Measurements from ENCODE around the gene TRAF6. TPM values are rescaled to one million over a fixed set of nuclear protein-coding genes. Genes with fewer than 3 reads are reported as not detected.

The TRAF6 gene
- total RNA-seq, 2 donors from 2014 or later = 10.3 to 19.0 TPM

GRCh38 chr11:36471577-36471976, 38.5 kb downstream of the TRAF6 start:
- WGBS = 45% methylated on average over 1 of the region's 1 CpG
- Histone ChIP-seq H3K36me3 (no peaks in the 10 kb centered on the region), H3K4me1 (replicated peaks) (no peaks in the 10 kb centered on the region), H3K4me3 (no peak overlapping the region), H3K9me3 (no peaks in the 10 kb centered on the region), H3K27ac (no peak overlapping the region), H3K27me3 (replicated peaks; ENCODE audit: insufficient read depth) (no peaks in the 10 kb centered on the region)
- no peak for TF ChIP-seq CTCF (IDR thresholded peaks at IDR 0.05)
- no peak for TF ChIP-seq POLR2A (IDR thresholded peaks at IDR 0.05)
- TF ChIP-seq POLR2AphosphoS5 (IDR thresholded peaks at IDR 0.05) = no peak
- DNase-seq (ENCODE audit: low spot score) = no peak
- intact Hi-C loops (cut with DNase I) = loop anchor here (5.0 kb wide), 1 partner anchor 164 kb away; no protein-coding TSS in a partner anchor

DNA sequence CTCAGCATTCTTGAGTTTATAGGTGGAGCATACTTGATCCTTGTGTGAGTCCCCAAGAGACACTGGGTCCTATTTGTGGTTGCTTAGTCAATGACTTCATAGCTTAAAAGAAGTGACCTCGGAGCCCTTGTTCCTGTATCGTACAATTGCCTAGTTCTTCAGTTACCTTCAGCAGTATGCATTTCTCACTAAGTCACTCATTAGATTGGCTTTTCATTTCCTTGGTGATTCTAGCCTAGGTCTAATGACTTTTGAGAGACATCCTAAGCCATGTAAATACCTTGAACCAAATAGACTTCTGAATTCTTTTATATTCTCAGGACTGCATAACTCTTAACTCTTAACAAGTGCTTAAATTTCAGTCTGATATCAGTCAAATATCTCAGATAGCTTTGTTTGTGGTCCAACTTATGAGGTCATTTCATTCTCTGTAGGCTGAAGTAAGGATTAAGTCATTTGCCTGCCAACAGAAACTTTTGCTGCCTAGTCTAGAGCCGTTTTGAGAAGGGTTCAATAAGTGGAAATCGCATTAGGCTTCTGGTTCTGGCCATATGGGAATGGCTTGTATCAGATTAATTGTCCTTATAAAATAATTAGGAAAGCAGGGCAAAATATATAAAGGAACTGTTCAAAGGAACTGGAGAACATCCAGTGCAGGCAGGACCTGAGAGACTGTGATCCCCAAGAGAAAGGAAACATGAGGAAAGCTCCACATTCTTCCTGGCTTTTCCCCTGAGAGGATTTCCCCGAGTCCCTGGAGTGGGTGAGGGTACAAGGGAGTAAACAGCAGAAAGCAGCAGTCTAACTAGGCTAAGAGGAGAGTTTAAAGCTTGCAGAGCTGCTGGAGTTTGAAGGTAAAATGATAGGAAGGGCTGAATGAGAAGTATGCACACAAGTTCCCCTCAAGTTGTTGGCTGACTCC, 39.9 kb downstream of the TRAF6 start:
- no peaks in the 10 kb centered on the region for H3K4me1 ChIP-seq (replicated peaks)
- no peak for DNase-seq (ENCODE audit: low spot score)
- WGBS = 56% methylated on average over 5 of the region's 5 CpGs
- no peaks in the 10 kb centered on the region for H3K36me3 ChIP-seq
- intact Hi-C loops (cut with DNase I) = loop anchor here (5.0 kb wide), 1 partner anchor 163 kb away; no protein-coding TSS in a partner anchor
- H3K4me3 ChIP-seq = no peak overlapping the region
- H3K9me3 ChIP-seq = no peaks in the 10 kb centered on the region
- TF ChIP-seq POLR2A (IDR thresholded peaks at IDR 0.05) (no peak), POLR2AphosphoS5 (IDR thresholded peaks at IDR 0.05) (no peak), CTCF (IDR thresholded peaks at IDR 0.05) (no peak)
- H3K27ac ChIP-seq = no peak overlapping the region
- no peaks in the 10 kb centered on the region for H3K27me3 ChIP-seq (replicated peaks; ENCODE audit: insufficient read depth)

DNA sequence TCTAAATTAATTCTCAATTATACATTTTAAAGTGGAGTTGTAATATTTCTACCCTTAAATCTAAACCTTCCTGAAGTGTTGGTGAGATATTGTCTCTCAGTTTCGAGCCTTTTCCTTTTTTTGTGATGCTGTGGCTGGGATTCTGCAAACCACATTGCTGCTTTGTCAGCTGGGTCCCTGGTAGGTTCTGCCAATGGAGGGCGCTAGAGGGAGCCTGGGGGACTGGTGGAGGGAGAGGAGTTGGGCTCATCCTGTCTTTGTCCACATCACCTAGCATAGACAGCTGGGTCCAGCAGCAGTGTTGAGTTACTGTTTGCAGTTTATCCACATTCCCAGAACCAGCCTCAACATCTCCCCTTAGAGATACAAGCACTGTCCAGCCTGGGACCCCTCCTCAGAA, 41.0 kb downstream of the TRAF6 start:
- TF ChIP-seq CTCF (IDR thresholded peaks at IDR 0.05) (no peak), POLR2AphosphoS5 (IDR thresholded peaks at IDR 0.05) (no peak), POLR2A (IDR thresholded peaks at IDR 0.05) (no peak)
- Histone ChIP-seq H3K9me3 (no peaks in the 10 kb centered on the region), H3K4me1 (replicated peaks) (no peaks in the 10 kb centered on the region), H3K36me3 (no peaks in the 10 kb centered on the region), H3K27ac (no peak overlapping the region), H3K4me3 (no peak overlapping the region), H3K27me3 (replicated peaks; ENCODE audit: insufficient read depth) (no peaks in the 10 kb centered on the region)
- WGBS = 61% methylated on average over 2 of the region's 2 CpGs
- intact Hi-C loops (cut with DNase I) = no loop called here
- no peak for DNase-seq (ENCODE audit: low spot score)

DNA sequence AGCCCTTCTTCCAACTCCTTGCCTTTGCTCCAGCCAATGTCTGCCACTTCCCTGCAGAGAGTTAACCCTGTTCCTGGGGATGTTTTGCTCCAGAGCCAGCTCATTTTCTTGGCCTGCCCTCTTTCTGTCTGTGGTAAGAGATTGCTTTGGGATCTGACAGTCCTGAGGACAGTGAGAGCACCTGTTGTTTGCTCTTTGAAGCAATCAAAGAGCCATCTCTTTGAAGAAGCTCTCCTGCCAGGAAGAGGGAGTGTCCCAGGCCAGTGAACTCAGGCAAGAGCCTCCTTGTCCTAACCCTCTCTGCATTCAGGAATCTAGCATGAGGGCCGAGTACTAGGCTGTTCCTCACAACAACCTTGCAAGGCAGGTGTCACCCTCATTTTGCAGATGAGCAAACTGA, 42.2 kb downstream of the TRAF6 start:
- no peaks in the 10 kb centered on the region for H3K4me1 ChIP-seq (replicated peaks)
- TF ChIP-seq CTCF (IDR thresholded peaks at IDR 0.05) (no peak), POLR2AphosphoS5 (IDR thresholded peaks at IDR 0.05) (peak; percentile 44)
- H3K36me3 ChIP-seq = no peaks in the 10 kb centered on the region
- no peak overlapping the region for H3K4me3 ChIP-seq
- 57% methylated on average over 1 of the region's 1 CpG for WGBS
- no peak overlapping the region for H3K27ac ChIP-seq
- H3K9me3 ChIP-seq = no peaks in the 10 kb centered on the region
- intact Hi-C loops (cut with DNase I) = no loop called here
- DNase-seq (ENCODE audit: low spot score) = peak; percentile 18
- H3K27me3 ChIP-seq (replicated peaks; ENCODE audit: insufficient read depth) = peaks cover 2% of the 10 kb centered on the region

- 98% methylated on average over 3 of the region's 3 CpGs for WGBS
- H3K27ac ChIP-seq = no peak overlapping the region
- peaks cover 3% of the 10 kb centered on the region for H3K27me3 ChIP-seq (replicated peaks; ENCODE audit: insufficient read depth)
- intact Hi-C loops (cut with DNase I) = no loop called here
- H3K4me1 ChIP-seq (replicated peaks) = no peaks in the 10 kb centered on the region
- H3K36me3 ChIP-seq = no peaks in the 10 kb centered on the region
- no peak overlapping the region for H3K4me3 ChIP-seq
- no peaks in the 10 kb centered on the region for H3K9me3 ChIP-seq
- no peak for DNase-seq (ENCODE audit: low spot score)
- no peak for TF ChIP-seq POLR2A (IDR thresholded peaks at IDR 0.05)
- TF ChIP-seq CTCF (IDR thresholded peaks at IDR 0.05) = no peak
These were observed 43.1 kb downstream of the TRAF6 start for GRCh38 chr11:36467012-36467411.

Data from prostate gland (tissue), 2 donors.